DMS79 (cell line): Measurements from ENCODE around the gene EVPLL.
"Not testable (repeated sequence)": the region's sequence is repeated elsewhere in the genome, so short reads cannot be mapped to it uniquely, and the experiment has no call there.

ENCODE experiments used
- DNase-seq: peaks from one replicate; lab custom pipeline; 2025; lab: John Stamatoyannopoulos, UW

The EVPLL gene

GRCh38 chr17:18425593-18425992 lies 48.0 kb downstream of the EVPLL start:
- not testable (repeated sequence) for DNase-seq

- DNase-seq = not testable (repeated sequence)
Measured at GRCh38 chr17:18426639-18427038, 49.1 kb downstream of the EVPLL start.

- not testable (repeated sequence) for DNase-seq
Measured at GRCh38 chr17:18432206-18432605, 54.6 kb downstream of the EVPLL start.
